ENCODE data around the gene USP40.

Gene USP40

GRCh38 chr2:233551491-233551890, 15.1 kb downstream of the USP40 start:
- no peak for DNase-seq

GRCh38 chr2:233546774-233547173, 19.8 kb downstream of the USP40 start:
- DNase-seq: no peak

- no peak for DNase-seq
Measured at GRCh38 chr2:233546101-233546500, 20.5 kb downstream of the USP40 start.

- DNase-seq: no peak
Measured at GRCh38 chr2:233544200-233544610, 22.4 kb downstream of the USP40 start.

GRCh38 chr2:233542507-233542906, 24.1 kb downstream of the USP40 start:
- DNase-seq: no peak

- DNase-seq: no peak
Measured at GRCh38 chr2:233538741-233539140, 27.8 kb downstream of the USP40 start.

- DNase-seq: no peak
Measured at GRCh38 chr2:233535271-233535670, 31.3 kb downstream of the USP40 start.

GRCh38 chr2:233532971-233533370, 33.6 kb downstream of the USP40 start:
- no peak for DNase-seq

- DNase-seq: no peak
Measured at GRCh38 chr2:233531955-233532354, 34.6 kb downstream of the USP40 start.

GRCh38 chr2:233530381-233530780, 36.2 kb downstream of the USP40 start:
- no peak for DNase-seq

- DNase-seq: no peak
Measured at GRCh38 chr2:233528182-233528581, 38.4 kb downstream of the USP40 start.

- no peak for DNase-seq
Measured at GRCh38 chr2:233525791-233526190, 40.8 kb downstream of the USP40 start.

GRCh38 chr2:233519787-233520611, 46.6 kb downstream of the USP40 start:
- DNase-seq: no peak

- DNase-seq: no peak
Measured at GRCh38 chr2:233513953-233514655, 52.5 kb downstream of the USP40 start.

- no peak for DNase-seq
Measured at GRCh38 chr2:233503947-233504637, 62.5 kb downstream of the USP40 start.

GRCh38 chr2:233503481-233503880, 63.1 kb downstream of the USP40 start:
- DNase-seq: no peak

- no peak for DNase-seq
Measured at GRCh38 chr2:233501198-233502076, 65.1 kb downstream of the USP40 start.

GRCh38 chr2:233499928-233500327, 66.7 kb downstream of the USP40 start:
- no peak for DNase-seq

- no peak for DNase-seq
Measured at GRCh38 chr2:233498126-233498525, 68.5 kb downstream of the USP40 start.

- no peak for DNase-seq
Measured at GRCh38 chr2:233497692-233498091, 68.9 kb downstream of the USP40 start.

- DNase-seq: no peak
Measured at GRCh38 chr2:233495503-233496496, 70.8 kb downstream of the USP40 start.
